ENCODE data around the gene DDX24. TPM values are rescaled to one million over a fixed set of nuclear protein-coding genes. Genes with fewer than 3 reads are reported as not detected.

DDX24 gene
- total and polyA plus RNA-seq, 2 of the 8 experiments (the other 6 are each of a cell fraction or from before 2014, with no cell fraction given), result 89.0 to 201 TPM

DNA sequence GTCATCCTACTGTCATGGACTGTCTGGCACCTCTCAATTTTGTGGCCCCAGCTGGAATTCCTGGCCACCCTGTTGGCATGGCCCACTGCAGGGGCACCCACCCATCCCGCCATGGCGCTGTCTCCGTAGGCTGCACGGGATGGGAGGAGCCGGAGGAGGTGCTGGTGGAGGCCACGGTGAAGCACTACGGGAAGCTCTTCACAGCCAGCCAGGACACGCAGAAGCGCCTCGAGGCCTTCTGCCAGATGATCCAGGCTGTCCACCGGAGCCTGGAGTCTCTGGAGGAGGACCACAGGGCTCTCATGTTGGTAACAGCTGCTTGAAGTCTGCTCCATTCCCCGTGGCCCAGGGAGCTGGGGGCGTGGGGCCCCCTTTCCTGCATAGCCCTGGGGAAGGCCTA lies 80.0 kb downstream of the DDX24 start:
- Histone ChIP-seq H3K4me1 (replicated peaks in 1 of 4; ENCODE audit: control insufficient read depth in 3 of 4, insufficient read depth in 4 of 4, low read length in 3 of 4) (peaks cover 0 to 3% (median under 1%) of the 10 kb centered on the region in 4 experiments; a peak in 2 of 7 replicates), H4K91ac (replicated peaks; ENCODE audit: insufficient read length, low read length) (no peak overlapping the region), H2BK120ac (replicated peaks; ENCODE audit: low read depth, low read length) (no peak overlapping the region), H3K18ac (ENCODE audit: extremely low read depth, low read length) (no peak overlapping the region), H3K79me2 (ENCODE audit: control insufficient read depth in 1 of 2, insufficient read depth in 2 of 2, low read length in 2 of 2) (no peaks in the 10 kb centered on the region), H3K23ac (ENCODE audit: insufficient read length) (no peak overlapping the region), H2BK20ac (ENCODE audit: low read length) (no peak overlapping the region), H2AFZ (ENCODE audit: low read length) (no peak overlapping the region), H3K4me3 (ENCODE audit: extremely low read depth in 1 of 4, insufficient read depth in 2 of 4, low read depth in 3 of 4, low read length in 4 of 4) (no peak overlapping the region), H4K8ac (ENCODE audit: extremely low read depth, insufficient read depth, low read length) (no peak overlapping the region), H3K14ac (ENCODE audit: insufficient read length) (no peak overlapping the region), H4K20me1 (replicated peaks in 1 of 2; ENCODE audit: control insufficient read depth in 1 of 2, insufficient read depth in 2 of 2, low read length in 2 of 2) (peaks cover 0 to 2% of the 10 kb centered on the region in 2 experiments), H2BK12ac (ENCODE audit: low read depth, low read length) (no peak overlapping the region), H3K27me3 (replicated peaks in 1 of 4; ENCODE audit: control insufficient read depth in 3 of 4, extremely low read depth in 1 of 4, insufficient read depth in 3 of 4, low read length in 3 of 4) (0 out of 7 replicates have a peak, but pooled peaks cover 0 to 2% (median 0%) of the 10 kb centered on the region in 4 experiments), H3K23me2 (ENCODE audit: low read depth, low read length) (peaks cover 3% of the 10 kb centered on the region; the same call in 1 of the 2 replicates), H3K9ac (replicated peaks in 1 of 4; ENCODE audit: extremely low read depth in 1 of 4, low read depth in 3 of 4, low read length in 3 of 4) (no peak overlapping the region), H2AK5ac (ENCODE audit: low read depth, low read length) (no peak overlapping the region), H3K4me2 (ENCODE audit: insufficient read depth in 1 of 2, low read depth in 2 of 2, low read length in 2 of 2) (no peak overlapping the region), H3K4ac (replicated peaks; ENCODE audit: insufficient read length, low read depth, low read length) (no peak overlapping the region), H3K9me3 (ENCODE audit: insufficient read depth in 2 of 2, low read depth in 1 of 2, low read length in 1 of 2) (no peaks in the 10 kb centered on the region), H3K56ac (replicated peaks; ENCODE audit: insufficient read length, low read depth, low read length) (no peak overlapping the region), H2BK15ac (ENCODE audit: low read length) (no peak overlapping the region), H3K27ac (ENCODE audit: low read depth, low read length) (no peak overlapping the region), H3K36me3 (ENCODE audit: control insufficient read depth in 2 of 4, insufficient read depth in 4 of 4, low read length in 3 of 4) (no peaks in the 10 kb centered on the region), H2BK5ac (ENCODE audit: low read depth, low read length) (no peak overlapping the region), H4K5ac (ENCODE audit: insufficient read length, low read depth, low read length) (no peak overlapping the region), H3K79me1 (ENCODE audit: low read depth, low read length) (no peaks in the 10 kb centered on the region; the same call in 1 of the 2 replicates)
- DNase-seq (ENCODE audit: low read depth in 1 of 2, low spot score in 2 of 2), result no peak
- TF ChIP-seq, protein P1, sequence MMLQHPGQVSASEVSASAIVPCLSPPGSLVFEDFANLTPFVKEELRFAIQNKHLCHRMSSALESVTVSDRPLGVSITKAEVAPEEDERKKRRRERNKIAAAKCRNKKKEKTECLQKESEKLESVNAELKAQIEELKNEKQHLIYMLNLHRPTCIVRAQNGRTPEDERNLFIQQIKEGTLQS (IDR thresholded peaks at IDR 0.05; ENCODE audit: insufficient read depth, low read depth, low read length), result no peak
- ChIA-PET CTCF (ENCODE audit: partially characterized antibody) (interaction anchor here (0.6 to 20.5 kb wide), 24 partner anchors 8 to 346 kb away, joined by 3 to 484 read pairs (median 4); partner anchors contain the start of genes DDX24, IFI27 and IFI27L1), POLR2A (ENCODE audit: partially characterized antibody) (no interaction called here)
- 91% methylated on average over 13 of the region's 13 CpGs; no CpG with 5 or more reads in 1 of the 2 experiments for WGBS, 2 experiments (ENCODE audit: extremely low coverage in 1 of 2, insufficient coverage in 1 of 2, insufficient read length in 1 of 2, insufficient replicate concordance in 2 of 2, low coverage in 1 of 2, low lambda C conversion rate in 2 of 2, missing lambda C conversion rate in 1 of 2)
- no peak for FAIRE-seq
